Stomach (tissue), 4 donors: ENCODE data around the gene ADAM12.

Source experiments
- CTCF ChIP-seq, 7 experiments: fragments of 450-650 bp in 4 of 7; fragments of 200-600 bp in 3 of 7; sonication (generic) in 3 of 7; IDR thresholded peaks; one replicate each; pipeline ENCODE4 v1.5.1; 2016 to 2019; ENCODE audit warnings: antibody characterized with exemption in 7 of 7, control low read depth in 2 of 7, mild to moderate bottlenecking in 1 of 7
- EP300 ChIP-seq: sonication (generic); formaldehyde crosslinking; IDR thresholded peaks from one replicate; pipeline ENCODE4 v1.6.1; 2017; ENCODE audit warnings: antibody characterized with exemption
- POLR2A ChIP-seq, 4 donors: fragments of 450-650 bp; IDR thresholded peaks; one replicate each; pipeline ENCODE4 v1.6.1; 2016; ENCODE audit warnings: antibody characterized with exemption in 4 of 4, control low read depth in 2 of 4, mild to moderate bottlenecking in 1 of 4, moderate library complexity in 1 of 4
- POLR2AphosphoS5 ChIP-seq, 3 donors: sonication (generic); formaldehyde crosslinking; IDR thresholded peaks; one replicate each; pipeline ENCODE4 v1.6.1; 2016; ENCODE audit warnings: antibody characterized with exemption in 3 of 3

- TF ChIP-seq CTCF (IDR thresholded peaks at IDR 0.05) (no peak), POLR2A (IDR thresholded peaks at IDR 0.05) (no peak), POLR2AphosphoS5 (IDR thresholded peaks at IDR 0.05) (no peak), EP300 (no peak)
Observed at GRCh38 chr10:126060261-126060931, 327.9 kb downstream of the ADAM12 start.
